ENCODE results near the gene CRYBA1. TPM values are rescaled to one million over a fixed set of nuclear protein-coding genes. Genes with fewer than 3 reads are reported as not detected.
A peak's percentile ranks its signal among the peaks of the same experiment; 100 is the strongest.

The CRYBA1 gene
- total RNA-seq, 1 donor: not detected

GRCh38 chr17:29245401-29245800 lies 1.3 kb upstream of the CRYBA1 start:
- DNase-seq (ENCODE audit: low read depth): no peak
- no peak for TF ChIP-seq CTCF (IDR thresholded peaks at IDR 0.05; ENCODE audit: insufficient read depth, low read length)
- H3K4me3 ChIP-seq (ENCODE audit: low read depth, low read length): no peak overlapping the region

DNA sequence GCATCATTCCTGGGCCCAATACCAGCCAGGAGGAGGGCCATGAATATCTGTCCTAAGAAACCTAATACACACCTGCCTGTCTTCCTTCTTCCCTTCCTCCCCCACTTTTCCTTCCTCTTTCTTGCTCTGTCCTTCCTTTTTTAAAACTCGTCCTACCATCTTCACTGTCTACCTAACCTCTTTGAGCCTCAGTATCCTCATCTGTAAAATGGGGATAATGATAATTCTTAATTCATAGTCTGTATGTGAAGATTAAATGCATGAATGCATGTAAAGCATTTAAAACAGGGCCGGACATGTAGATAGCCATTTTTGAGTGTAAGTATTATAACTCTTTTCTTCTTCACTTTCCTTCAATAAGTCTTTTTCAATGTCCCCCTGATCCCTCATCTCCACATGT lies 560 bp downstream of the CRYBA1 start:
- DNase-seq (ENCODE audit: low read depth): no peak
- H3K4me3 ChIP-seq (ENCODE audit: low read depth, low read length): no peak overlapping the region
- TF ChIP-seq CTCF (IDR thresholded peaks at IDR 0.05; ENCODE audit: insufficient read depth, low read length): no peak

- no peak for TF ChIP-seq CTCF (IDR thresholded peaks at IDR 0.05; ENCODE audit: insufficient read depth, low read length)
- H3K4me3 ChIP-seq (ENCODE audit: low read depth, low read length): no peak overlapping the region
- DNase-seq (ENCODE audit: low read depth): no peak
Observed at GRCh38 chr17:29248845-29249244, 2.2 kb downstream of the CRYBA1 start.

- peak; percentile 76 for DNase-seq (ENCODE audit: low read depth)
- H3K4me3 ChIP-seq (ENCODE audit: low read depth, low read length): no peak overlapping the region
- no peak for TF ChIP-seq CTCF (IDR thresholded peaks at IDR 0.05; ENCODE audit: insufficient read depth, low read length)
Observed at GRCh38 chr17:29250666-29251065, 4.0 kb downstream of the CRYBA1 start.

- DNase-seq (ENCODE audit: low read depth): no peak
Observed at GRCh38 chr17:29251184-29251583, 4.5 kb downstream of the CRYBA1 start.

DNA sequence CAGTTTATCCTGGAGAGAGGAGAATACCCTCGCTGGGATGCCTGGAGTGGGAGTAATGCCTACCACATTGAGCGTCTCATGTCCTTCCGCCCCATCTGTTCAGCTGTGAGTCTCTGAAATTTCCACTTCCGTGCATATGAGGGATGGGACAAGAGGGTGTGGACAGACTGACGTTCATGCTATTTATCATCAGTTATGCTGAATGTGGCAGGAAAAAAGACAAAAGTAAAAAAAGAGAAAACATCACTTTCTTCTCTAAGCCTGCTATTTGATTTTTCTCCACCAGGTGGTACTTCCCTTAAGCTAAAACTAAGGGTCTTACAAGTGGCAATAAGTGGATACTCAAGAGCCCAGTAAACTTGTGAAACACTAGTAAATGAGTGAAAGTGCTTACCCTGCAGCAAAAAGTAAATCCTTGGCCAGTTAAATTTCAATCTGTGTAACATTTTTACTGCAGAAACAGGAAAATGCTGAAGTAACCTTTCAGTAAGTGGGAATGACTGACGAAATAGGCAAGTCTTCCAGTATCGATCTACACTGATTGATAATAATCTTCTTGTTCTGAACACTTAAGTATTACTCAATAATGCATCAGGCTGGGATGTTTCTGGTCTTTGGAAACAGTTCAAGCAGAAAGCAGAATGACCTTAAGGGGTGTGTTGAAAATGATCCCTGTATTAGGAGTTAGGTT lies 5.6 kb downstream of the CRYBA1 start:
- H3K4me3 ChIP-seq (ENCODE audit: low read depth, low read length): no peak overlapping the region
- TF ChIP-seq CTCF (IDR thresholded peaks at IDR 0.05; ENCODE audit: insufficient read depth, low read length): peak; percentile 54
- DNase-seq (ENCODE audit: low read depth): peak; percentile 62

More at GRCh38 chr17:29251184-29251583, 4.5 kb downstream of the CRYBA1 start:
- TF ChIP-seq CTCF (IDR thresholded peaks at IDR 0.05; ENCODE audit: insufficient read depth, low read length): no peak
- no peak overlapping the region for H3K4me3 ChIP-seq (ENCODE audit: low read depth, low read length)

DNA sequence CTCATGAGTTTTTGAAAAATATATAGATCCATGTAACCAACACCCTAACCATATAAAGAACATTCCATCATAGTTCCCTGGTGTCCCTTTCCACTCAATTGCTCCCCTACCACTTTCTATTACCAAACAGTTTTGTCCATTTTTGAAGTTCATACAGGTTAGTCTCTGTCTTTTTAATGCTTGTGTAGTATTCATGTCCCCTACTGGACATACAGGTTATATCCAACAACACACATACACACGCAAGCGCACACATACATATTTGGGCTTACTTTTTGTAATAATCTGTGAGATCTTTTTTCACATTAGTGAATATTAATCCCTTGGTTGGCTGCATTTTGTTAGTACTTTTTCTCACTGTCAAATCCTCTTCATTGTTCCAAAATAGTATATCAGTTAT lies 6.4 kb downstream of the CRYBA1 start:
- DNase-seq (ENCODE audit: low read depth): no peak
- TF ChIP-seq CTCF (IDR thresholded peaks at IDR 0.05; ENCODE audit: insufficient read depth, low read length): no peak
- no peak overlapping the region for H3K4me3 ChIP-seq (ENCODE audit: low read depth, low read length)

Measured in fibroblast of the aortic adventitia (primary cell).